ENCODE results near the gene TAGLN. TPM values are rescaled to one million over a fixed set of nuclear protein-coding genes. Genes with fewer than 3 reads are reported as not detected.
A peak's percentile ranks its signal among the peaks of the same experiment; 100 is the strongest.

The TAGLN gene
- polyA plus RNA-seq, 1 experiment = 6,322 TPM

GRCh38 chr11:117230286-117230961 lies 31.3 kb downstream of the TAGLN start:
- peaks cover 22% of the 10 kb centered on the region for H3K36me3 ChIP-seq (ENCODE audit: control insufficient read depth, insufficient read depth, low read length)
- no peak for DNase-seq (ENCODE audit: low read depth)
- no peak overlapping the region for H3K4me3 ChIP-seq (ENCODE audit: low read depth, low read length)
- no peak for TF ChIP-seq CTCF (IDR thresholded peaks at IDR 0.05; ENCODE audit: insufficient read depth, low read depth, low read length)
- CTCF ChIA-PET = interaction anchor here (0.6 to 2.8 kb wide), 5 partner anchors 9 to 125 kb away, joined by 3 to 19 read pairs (median 3); partner anchors contain the start of gene SIDT2
- H3K27me3 ChIP-seq (ENCODE audit: control insufficient read depth, insufficient read depth, low read length) = no peaks in the 10 kb centered on the region
- POLR2A ChIA-PET = interaction anchor here (0.6 kb wide), 1 partner anchor 487 kb away, joined by 3 read pairs; no protein-coding TSS in a partner anchor

- no peak for DNase-seq (ENCODE audit: low read depth)
- Histone ChIP-seq H3K4me3 (ENCODE audit: low read depth, low read length) (peak overlapping the region; percentile 89), H3K36me3 (ENCODE audit: control insufficient read depth, insufficient read depth, low read length) (peaks cover 22% of the 10 kb centered on the region), H3K27me3 (ENCODE audit: control insufficient read depth, insufficient read depth, low read length) (no peaks in the 10 kb centered on the region)
- TF ChIP-seq CTCF (IDR thresholded peaks at IDR 0.05; ENCODE audit: insufficient read depth, low read depth, low read length) = no peak
- ChIA-PET POLR2A (interaction anchor here (1.0 kb wide), 1 partner anchor 53 kb away, joined by 3 read pairs; the partner anchor contains the start of gene SIDT2), CTCF (interaction anchor here (0.8 to 2.8 kb wide), 12 partner anchors 9 to 180 kb away, joined by 3 to 19 read pairs (median 4); partner anchors contain the start of genes PAFAH1B2 and SIDT2)
These were observed 32.0 kb downstream of the TAGLN start for GRCh38 chr11:117230999-117231841.

- TF ChIP-seq CTCF (IDR thresholded peaks at IDR 0.05; ENCODE audit: insufficient read depth, low read depth, low read length) = no peak
- Histone ChIP-seq H3K4me3 (ENCODE audit: low read depth, low read length) (peak within 1 kb of the TSS; percentile 89), H3K36me3 (ENCODE audit: control insufficient read depth, insufficient read depth, low read length) (peaks cover 22% of the 10 kb centered on the region), H3K27me3 (ENCODE audit: control insufficient read depth, insufficient read depth, low read length) (no peaks in the 10 kb centered on the region)
- ChIA-PET CTCF (interaction anchor here (0.8 to 2.8 kb wide), 10 partner anchors 10 to 179 kb away, joined by 3 to 19 read pairs (median 5); partner anchors contain the start of genes PAFAH1B2 and SIDT2), POLR2A (interaction anchor here (1.0 kb wide), 1 partner anchor 53 kb away, joined by 3 read pairs; the partner anchor contains the start of gene SIDT2)
- DNase-seq (ENCODE audit: low read depth) = no peak
These were observed 32.6 kb downstream of the TAGLN start, which contains the start of gene PCSK7 for GRCh38 chr11:117231842-117232091. PCSK7 (minus strand) TSS chr11:117232073; CDS start chr11:117229844, 2,229 bp downstream.

- no peak for DNase-seq (ENCODE audit: low read depth)
- Histone ChIP-seq H3K4me3 (ENCODE audit: low read depth, low read length) (peak within 1 kb of the TSS; percentile 89), H3K27me3 (ENCODE audit: control insufficient read depth, insufficient read depth, low read length) (no peaks in the 10 kb centered on the region), H3K36me3 (ENCODE audit: control insufficient read depth, insufficient read depth, low read length) (peaks cover 17% of the 10 kb centered on the region)
- ChIA-PET POLR2A (interaction anchor here (1.0 kb wide), 1 partner anchor 54 kb away, joined by 3 read pairs; the partner anchor contains the start of gene SIDT2), CTCF (interaction anchor here (0.8 to 2.8 kb wide), 10 partner anchors 10 to 179 kb away, joined by 3 to 19 read pairs (median 5); partner anchors contain the start of genes PAFAH1B2 and SIDT2)
- TF ChIP-seq CTCF (IDR thresholded peaks at IDR 0.05; ENCODE audit: insufficient read depth, low read depth, low read length) = peak; percentile 69
These were observed 33.1 kb downstream of the TAGLN start, which contains the start of gene RNF214 for GRCh38 chr11:117232092-117232878. RNF214 (plus strand) TSS chr11:117232671; CDS start chr11:117234273, 1,602 bp downstream.
